HG02885 (cell line): ENCODE data around the gene SLC22A1.
"Not testable (repeated sequence)": the region's sequence is repeated elsewhere in the genome, so short reads cannot be mapped to it uniquely, and the experiment has no call there.

ENCODE experiments used
- ATAC-seq: cut with Tn5 transposase; IDR thresholded peaks from one replicate; pipeline ENCODE4 v1.9.1; 2021; ENCODE audit warnings: mild to moderate bottlenecking; ENCODE audit not compliant: unreplicated experiment, poor library complexity

The SLC22A1 gene

GRCh38 chr6:160121558-160121957 is at the start of gene SLC22A1:
Gene SLC22A1, plus strand, starts transcription at chr6:160121815. Its CDS starts 121 bp downstream, at chr6:160121936.
- no peak for ATAC-seq

GRCh38 chr6:160073272-160073671 is 48.3 kb upstream of the SLC22A1 start:
- no peak for ATAC-seq

GRCh38 chr6:160076009-160076408 is 45.6 kb upstream of the SLC22A1 start:
- ATAC-seq, result peak; percentile 75

- ATAC-seq, result no peak
Measured at GRCh38 chr6:160077024-160077423, 44.6 kb upstream of the SLC22A1 start.

GRCh38 chr6:160077526-160077925 is 44.1 kb upstream of the SLC22A1 start:
- ATAC-seq, result no peak

DNA sequence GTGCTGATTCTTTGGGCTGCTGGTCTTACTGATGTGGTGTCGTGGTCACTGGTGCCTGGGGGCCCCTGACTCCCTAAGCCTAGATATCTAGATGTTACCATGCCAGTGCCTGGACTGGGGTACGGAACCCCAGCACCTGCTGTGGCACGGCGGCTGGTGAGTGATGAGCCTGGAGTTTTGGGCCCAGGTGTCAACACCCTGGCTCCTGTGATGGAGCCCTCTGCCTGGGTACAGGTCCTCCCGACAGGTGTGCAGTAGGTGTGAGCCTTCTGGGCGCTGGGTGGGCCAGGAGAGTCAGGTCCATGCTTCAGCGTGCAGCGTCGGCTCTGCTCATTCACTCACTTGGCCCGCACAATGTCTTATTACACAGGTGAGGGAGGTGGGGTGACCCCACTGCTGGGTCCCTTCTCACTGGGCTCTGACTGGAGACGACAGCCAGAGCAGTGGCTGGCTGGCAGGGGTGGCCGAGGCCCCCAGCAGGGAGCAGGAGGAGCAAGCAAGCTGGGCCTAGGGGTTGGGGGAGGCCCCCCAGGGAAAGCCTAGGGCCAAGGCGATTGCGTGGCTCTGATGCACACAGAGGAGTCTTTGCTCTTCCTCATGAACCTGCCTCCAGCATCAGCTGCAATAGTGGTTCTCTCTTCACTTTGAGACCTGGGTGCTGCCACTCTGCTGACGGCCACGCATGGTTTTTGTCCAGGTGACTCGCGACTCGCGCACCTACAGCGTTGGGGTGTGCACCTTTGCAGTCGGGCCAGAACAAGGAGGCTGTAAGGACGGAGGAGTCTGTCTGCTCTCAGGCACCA is 42.5 kb upstream of the SLC22A1 start:
- no peak for ATAC-seq

DNA sequence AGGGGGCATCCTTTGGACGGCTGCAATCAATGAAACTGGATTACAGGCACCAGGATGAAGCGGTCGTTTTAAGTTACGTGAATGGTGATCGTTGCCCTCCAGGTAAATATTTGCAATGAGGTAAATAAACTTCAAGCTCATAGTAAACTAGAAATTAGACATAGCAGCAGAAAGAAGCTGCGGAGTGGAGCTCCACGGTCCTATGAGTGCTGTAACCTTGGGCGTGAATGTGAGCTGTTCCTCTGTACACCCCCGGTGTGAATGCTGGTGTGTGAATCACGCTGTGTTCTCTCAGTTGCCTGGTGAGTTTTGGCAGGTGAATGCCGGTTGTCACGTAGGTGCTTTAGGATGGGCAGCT is 42.0 kb upstream of the SLC22A1 start:
- no peak for ATAC-seq

DNA sequence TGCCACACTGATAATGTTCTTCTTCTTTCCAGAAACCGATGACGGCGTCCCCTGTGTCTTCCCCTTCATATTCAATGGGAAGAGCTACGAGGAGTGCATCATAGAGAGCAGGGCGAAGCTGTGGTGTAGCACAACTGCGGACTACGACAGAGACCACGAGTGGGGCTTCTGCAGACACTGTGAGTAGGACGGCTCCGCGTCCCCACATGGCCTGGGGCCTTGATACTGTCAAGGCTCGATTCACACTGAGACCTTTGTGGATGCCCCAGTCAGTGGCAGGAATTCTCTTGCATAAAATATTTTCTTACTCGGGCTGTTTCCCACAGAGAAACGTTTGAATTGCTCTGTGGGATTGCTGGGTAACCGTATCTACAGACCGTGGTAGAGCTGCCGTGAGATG is 41.5 kb upstream of the SLC22A1 start:
- no peak for ATAC-seq

- no peak for ATAC-seq
Measured at GRCh38 chr6:160081398-160081797, 40.2 kb upstream of the SLC22A1 start.

DNA sequence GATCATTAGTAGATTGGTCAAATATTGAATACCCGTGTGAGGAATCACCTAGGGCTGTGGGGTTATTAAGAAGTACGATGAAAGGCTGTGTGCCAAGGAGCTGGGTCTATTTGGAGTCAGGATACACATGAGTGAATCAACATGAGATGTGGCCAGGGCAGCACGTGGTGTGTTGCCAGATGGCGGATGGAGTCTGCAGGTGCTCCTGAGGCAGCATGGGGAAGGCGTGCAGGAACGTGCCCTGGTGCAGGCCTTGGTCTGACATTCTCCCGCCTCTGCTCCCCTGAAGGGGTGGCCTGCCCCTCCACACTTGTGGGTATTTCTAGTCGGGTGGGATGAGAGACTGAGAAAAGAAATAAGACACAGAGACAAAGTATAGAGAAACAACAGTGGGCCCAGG is 39.0 kb upstream of the SLC22A1 start:
- no peak for ATAC-seq

GRCh38 chr6:160084198-160084776 is 37.3 kb upstream of the SLC22A1 start:
- ATAC-seq, result no peak

- ATAC-seq, result no peak
Measured at GRCh38 chr6:160085226-160085625, 36.4 kb upstream of the SLC22A1 start.

- ATAC-seq, result no peak
Measured at GRCh38 chr6:160085713-160086505, 35.7 kb upstream of the SLC22A1 start.

GRCh38 chr6:160086754-160087153 is 34.9 kb upstream of the SLC22A1 start:
- ATAC-seq, result no peak

DNA sequence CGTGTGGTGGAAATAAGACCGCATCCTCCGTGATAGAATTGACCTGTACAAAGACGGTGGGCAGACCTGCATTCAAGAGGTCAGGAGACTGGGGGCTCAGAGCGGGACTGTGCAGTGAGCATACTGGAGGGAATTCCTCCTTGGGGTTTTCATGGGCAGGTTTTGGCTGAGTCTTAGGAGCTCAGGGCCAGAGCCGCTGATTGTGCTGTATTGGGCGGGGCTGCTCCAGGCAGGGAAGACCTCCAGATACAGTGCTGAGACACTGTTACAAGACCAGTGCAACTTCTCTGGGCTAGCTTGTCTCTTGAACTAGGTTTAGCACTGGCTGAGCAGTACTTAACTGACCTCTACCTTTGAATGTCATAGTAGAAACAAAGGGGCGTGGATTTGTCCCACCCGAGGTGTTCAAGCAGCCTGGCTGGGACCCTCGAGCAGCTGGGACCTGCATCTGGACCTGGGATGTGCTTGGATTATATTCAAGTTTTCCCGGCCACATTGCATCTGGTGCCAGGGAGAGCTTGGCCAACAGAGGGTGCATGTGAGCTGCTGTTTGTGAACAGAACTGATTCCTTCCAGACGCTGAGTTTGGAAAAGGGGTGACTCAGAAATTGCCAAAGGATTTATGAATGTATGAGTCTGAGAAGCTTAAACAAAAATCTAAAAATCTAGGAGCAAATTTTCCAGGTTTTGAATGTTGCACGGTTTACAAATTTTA is 33.4 kb upstream of the SLC22A1 start:
- no peak for ATAC-seq

DNA sequence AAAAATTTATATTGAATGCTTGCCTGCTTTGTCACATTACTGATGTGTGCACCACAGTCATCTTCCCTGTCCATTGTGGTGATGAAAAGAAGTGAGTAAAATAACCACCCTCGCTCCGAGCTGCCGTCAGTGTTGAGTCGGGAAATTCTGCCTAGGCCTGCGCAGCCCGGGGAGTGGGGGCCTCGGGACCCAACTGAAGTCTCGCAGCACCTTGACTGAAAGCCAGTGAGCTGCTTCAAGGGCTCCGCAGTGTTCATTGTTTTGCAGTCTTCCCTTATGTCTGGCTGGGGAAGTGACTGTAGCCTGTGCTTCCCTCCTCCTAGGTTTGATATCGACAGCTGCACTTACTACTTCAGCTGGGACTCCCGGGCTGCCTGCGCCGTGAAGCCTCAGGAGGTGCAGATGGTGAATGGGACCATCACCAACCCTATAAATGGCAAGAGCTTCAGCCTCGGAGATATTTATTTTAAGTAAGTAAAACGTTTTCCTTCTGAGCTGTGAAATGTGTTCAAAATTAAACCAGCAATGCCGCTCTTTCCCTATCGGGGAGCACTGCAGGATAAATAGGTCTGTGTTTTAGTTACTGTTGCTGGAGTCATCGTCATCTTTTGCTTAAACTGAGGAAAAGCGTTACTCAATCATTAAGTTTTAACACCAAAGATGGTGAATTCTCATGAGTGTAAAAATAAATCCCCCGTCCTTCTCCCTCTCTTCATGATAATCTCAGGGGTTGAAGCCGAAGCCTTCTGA is 32.7 kb upstream of the SLC22A1 start:
- no peak for ATAC-seq

DNA sequence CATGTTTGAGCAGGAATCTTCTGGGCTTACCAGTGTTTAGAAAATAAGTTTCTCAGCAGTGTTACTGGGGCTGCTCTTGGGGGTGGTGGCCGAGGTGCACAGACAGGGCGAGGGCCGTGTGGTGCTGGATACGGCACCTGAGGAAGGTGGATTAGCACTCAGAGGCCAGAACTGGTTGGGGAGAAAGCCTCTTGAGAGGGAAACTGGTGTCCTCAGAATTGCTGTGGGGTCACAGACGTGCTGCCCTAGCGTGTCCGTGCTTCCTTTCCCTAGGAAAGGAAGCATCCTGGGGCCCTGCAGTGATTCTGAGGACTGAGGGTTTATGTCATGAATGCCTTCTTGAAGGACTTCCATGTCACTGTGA is 32.1 kb upstream of the SLC22A1 start:
- no peak for ATAC-seq

GRCh38 chr6:160090442-160091239 is 31.0 kb upstream of the SLC22A1 start:
- ATAC-seq, result not testable (repeated sequence)

DNA sequence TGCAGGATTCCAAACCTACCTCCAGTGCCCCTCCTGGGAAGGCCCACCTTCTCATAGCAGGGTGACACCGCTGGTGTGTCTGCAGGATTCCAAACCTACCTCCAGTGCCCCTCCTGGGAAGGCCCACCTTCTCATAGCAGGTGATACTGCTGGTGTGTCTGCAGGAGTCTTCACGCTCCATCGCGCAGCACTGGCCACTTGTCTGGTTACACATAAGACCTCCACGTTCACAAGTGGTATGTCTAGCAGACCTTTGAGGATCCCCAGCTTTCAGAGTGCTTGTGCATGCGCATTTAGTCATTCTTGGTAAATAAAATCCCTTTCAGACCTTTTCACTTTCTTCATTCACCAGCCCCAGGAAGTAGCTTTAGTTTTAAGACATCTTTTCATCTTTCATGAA is 29.4 kb upstream of the SLC22A1 start:
- ATAC-seq, result not testable (repeated sequence)
